ENCODE measurements around the gene UQCRC2.
"Not testable (repeated sequence)": the region's sequence is repeated elsewhere in the genome, so short reads cannot be mapped to it uniquely, and the experiment has no call there.

The UQCRC2 gene

DNA sequence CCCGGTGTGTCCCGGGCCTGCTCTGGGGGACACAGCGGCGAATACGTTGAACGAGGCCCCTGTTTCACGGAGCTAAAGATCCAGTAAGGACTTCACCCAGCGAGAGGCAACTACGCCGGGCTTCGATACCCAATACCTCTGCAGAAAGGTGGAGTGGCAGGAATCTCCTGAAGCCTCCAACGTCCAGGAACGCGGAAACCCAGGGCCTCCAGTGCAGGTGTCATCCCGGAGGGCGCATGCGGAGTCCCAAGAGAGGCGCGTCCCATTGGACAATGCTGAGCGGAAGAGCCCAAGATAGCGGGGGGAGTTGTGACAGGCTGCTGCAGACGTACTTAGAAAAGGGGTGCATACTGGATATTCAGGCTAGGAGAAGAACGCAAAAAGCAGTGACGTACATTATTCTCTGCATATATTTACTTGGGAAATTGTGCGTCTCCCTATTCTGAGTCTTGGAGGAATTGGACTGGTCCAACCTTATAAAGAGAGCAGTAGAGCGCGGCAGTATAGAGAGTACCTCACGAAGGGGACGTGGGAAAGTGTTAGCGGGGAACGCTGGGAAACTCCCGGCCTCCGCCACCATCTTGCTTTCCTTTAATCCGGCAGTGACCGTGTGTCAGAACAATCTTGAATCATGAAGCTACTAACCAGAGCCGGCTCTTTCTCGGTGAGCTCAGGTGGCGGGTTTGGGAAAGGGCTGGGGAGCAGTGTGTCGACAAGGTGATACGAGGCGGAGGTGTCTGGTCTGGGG lies at the start of gene UQCRC2:
Gene UQCRC2 (plus strand): TSS at position 569 of the 748 bp plus-strand sequence. CDS start 63 bp downstream, at position 632.
- DNase-seq (ENCODE audit: low read depth), result peak; percentile 94

GRCh38 chr16:21932650-21933049 lies 20.5 kb upstream of the UQCRC2 start:
- not testable (repeated sequence) for DNase-seq (ENCODE audit: low read depth)

DNA sequence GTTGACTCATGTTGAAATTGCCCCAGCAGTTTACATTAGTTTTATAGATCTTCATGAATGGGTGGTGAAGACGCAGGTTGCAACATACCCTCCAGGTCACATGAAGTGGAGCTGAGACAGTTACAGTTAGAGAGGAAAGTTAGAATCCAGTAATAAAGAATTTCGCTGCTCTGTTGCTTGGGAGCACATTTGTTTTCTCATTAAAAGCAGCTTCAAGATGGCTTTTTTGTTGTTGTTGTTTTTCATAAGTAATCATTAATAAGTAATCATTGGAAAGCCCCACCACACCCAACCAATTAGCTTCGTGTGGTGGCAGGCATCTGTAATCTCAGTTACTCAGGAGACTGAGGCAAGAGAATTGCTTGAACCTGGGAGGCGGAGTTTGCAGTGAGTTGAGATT lies 19.8 kb upstream of the UQCRC2 start:
- DNase-seq (ENCODE audit: low read depth), result not testable (repeated sequence)

DNA sequence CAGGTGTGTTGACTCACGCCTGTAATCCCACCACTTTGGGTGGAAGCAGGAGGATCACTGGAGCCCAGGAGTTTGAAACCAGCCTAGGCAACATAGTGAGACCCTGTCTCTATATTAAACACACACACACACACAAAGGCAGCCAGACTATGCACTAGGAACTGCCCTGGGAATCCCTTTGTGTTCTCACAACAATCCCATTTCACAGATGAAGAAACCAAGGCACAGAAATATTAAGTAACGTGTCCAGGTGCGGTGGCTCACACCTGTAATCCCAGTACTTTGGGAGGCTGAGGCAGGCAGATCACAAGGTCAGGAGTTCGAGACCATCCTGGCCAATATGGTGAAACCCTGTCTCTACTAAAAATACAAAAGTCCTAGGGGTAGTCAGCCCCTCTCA lies 19.4 kb upstream of the UQCRC2 start:
- DNase-seq (ENCODE audit: low read depth), result not testable (repeated sequence)

- DNase-seq (ENCODE audit: low read depth), result not testable (repeated sequence)
These were observed 16.9 kb upstream of the UQCRC2 start for GRCh38 chr16:21936216-21936615.

- DNase-seq (ENCODE audit: low read depth), result no peak
These were observed 15.8 kb upstream of the UQCRC2 start for GRCh38 chr16:21937336-21937829.

GRCh38 chr16:21940570-21940969 lies 12.6 kb upstream of the UQCRC2 start:
- DNase-seq (ENCODE audit: low read depth), result no peak

DNA sequence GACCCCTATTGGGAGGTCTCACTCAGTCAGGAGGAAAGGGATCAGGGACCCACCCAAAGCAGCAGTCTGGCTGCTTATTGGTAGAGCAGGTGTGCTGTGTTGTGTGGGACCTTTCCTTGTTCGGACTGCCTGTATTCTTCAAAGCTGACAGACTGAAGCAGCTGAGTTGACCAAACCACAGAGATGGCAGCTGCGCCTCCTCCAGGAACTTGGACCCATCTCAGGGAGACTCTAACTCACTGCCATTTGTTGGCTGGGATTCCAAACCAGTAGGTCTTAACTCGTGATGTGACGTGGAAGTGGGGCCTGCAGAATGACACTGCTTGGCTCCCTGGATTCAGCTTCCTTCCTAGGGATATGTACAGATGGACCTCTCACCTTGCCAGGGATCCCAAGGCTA lies 9.6 kb upstream of the UQCRC2 start:
- DNase-seq (ENCODE audit: low read depth), result no peak

GRCh38 chr16:21946889-21947635 lies 6.1 kb upstream of the UQCRC2 start:
- no peak for DNase-seq (ENCODE audit: low read depth)

DNA sequence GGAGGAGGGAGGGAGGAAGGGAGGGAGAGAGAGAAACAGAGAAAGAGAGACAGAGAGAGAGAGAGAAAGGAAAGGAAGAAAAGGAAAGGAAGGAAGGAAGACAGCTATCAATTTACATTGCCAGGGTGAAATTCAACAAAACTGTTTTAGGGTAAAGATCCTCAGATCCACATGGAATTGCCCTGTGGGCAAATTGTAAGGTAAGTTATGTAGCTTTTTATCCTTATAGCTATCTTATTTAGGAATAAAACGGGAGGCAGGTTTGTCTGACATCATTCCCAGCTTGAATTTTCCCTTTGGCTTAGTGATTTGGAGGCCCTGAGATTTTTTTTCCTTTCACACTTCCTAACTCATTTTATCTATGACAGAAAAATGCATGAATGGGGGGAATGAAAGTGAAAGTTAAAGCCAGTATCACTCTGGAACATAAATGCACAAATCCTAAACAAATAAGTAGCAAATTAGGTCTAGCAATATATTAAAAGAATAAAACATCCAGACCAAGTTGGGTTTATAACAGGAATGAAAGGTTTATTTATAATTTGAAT lies 3.4 kb upstream of the UQCRC2 start:
- no peak for DNase-seq (ENCODE audit: low read depth)

DNA sequence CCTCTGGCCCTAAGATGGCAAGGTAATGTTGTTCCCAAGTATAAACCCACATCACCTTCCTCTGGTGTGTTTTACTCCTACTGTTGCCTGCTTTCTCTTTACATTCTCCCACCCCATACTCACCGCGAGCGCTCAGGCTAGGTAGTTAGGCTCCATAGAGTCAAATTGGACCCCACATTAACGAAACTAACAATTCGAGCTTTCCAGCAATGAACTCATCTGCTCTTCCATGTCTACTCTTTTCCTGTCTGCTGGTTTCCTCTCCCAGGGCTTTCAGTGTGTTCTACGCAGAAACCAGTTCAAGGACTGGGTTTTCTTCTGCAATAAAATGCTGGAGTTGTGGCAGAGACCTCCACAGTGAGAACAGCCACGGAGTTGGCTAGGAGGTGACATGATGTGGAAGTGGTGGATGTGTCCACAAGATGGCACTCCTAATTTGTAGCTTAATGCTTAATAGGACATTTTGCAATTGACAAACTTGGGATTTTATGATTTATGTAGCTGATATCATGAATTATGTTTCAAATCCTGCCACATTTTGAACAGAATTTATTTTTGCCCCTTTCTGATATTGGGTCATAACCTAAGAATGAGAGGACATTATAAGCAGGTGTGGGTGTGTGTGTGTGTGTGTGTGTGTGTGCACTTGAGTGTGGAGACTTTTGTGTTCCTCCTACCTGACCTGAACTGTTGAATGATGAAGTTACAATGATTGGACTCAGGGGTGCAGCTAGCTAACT lies 2.2 kb upstream of the UQCRC2 start:
- no peak for DNase-seq (ENCODE audit: low read depth)

DNA sequence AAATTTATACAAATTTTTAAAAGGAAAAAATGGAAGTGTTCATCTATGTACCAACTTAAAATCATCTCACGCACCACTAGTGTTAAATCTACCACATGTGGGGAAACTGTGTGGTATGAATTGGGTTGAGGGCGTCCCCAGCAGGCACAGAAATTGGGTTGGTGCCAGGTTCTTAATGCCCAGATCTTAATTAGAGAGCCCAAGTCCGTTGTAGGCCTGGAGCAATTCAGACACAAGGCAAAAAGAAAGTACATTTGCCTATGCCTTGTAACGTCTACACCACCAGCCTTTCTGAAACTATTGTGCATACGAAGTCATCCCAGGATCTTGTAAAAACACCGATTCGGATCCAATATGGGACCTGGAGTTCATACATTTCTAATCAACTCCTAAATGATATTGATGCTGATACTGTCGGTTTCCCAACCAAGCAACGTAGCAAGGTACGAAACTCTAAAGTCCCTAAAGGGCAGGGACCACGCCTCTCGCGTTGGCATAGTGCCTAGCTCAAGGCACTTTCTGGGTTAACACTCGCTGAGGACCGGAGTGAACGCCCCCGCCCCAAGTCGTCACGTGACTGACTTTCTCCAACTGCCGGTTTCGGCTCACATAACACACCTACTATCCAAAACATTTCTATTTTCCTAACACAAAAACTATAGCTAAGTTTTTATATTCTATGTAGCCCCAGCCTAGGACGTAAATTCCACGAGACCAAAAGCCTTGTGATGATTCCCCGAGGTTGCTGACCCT lies 945 bp upstream of the UQCRC2 start:
- DNase-seq (ENCODE audit: low read depth), result peak; percentile 60

DNA sequence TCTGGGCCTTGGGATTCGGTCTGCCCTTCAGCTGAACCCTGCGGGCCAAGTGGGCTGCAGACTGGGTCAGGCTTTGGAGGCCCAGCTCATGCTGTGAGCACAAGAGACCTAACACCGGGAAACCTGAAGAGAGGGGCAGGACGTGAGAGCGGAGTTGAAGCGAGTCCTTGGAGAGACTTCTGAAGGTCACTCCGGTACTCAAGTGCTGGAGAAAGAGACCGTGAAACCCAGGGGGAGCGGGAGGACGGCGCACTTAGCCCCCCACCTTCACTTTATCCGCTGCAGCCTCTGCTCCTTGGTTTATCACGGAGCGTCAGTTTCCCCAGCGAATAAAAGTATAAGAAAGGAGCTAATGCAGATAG lies 361 bp downstream of the UQCRC2 start:
- DNase-seq (ENCODE audit: low read depth), result no peak

DNA sequence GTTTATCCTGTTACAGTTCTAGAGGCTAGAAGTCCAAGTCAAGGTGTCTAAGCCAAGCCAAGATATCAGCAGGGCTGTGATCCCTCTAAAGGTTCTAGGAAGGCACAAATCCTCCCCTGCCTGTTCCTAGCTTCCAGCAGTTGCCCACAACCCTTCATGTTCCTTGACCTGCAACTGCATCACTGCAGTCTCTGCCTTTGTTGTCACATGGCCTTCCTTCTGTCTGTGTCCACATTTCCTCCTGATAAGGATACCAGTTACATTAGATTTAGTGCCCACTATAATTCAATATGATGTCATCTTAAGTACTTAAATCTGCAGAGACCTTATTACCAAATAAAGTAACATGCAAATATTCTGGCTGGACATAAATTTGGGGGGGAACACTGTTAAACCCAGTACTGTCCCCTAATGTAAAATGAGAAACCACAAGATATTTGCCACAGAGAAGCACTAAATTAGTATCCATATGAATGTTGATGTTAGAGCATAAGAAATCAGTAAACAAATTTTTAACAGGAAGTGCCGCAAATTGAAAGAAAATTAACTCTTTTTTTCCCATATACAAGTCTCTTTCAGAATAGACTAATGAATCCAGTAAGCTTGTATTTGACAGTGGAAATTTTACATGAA lies 4.7 kb downstream of the UQCRC2 start:
- no peak for DNase-seq (ENCODE audit: low read depth)

GRCh38 chr16:21959050-21959449 lies 5.9 kb downstream of the UQCRC2 start:
- no peak for DNase-seq (ENCODE audit: low read depth)

GRCh38 chr16:21962475-21962874 lies 9.3 kb downstream of the UQCRC2 start:
- DNase-seq (ENCODE audit: low read depth), result no peak

GRCh38 chr16:21963887-21964286 lies 10.7 kb downstream of the UQCRC2 start:
- DNase-seq (ENCODE audit: low read depth), result no peak

DNA sequence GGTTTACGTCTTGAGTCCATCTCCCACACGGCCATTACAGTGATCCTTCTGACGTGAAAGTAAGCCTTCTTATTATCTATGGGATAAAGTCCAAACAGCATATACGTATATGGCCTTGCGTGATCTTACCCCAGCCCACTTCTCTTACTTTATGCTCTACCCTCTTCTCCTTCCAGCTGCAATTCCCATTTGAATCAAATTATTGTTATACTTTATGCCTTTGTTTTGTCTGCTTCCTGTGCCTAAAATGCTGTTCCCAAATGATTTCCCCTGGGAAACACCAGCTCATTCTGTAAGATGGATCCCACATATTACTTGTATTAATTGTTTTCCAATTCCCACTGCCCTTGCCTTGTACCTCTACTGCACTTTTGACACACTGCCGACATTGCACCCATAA lies 11.2 kb downstream of the UQCRC2 start:
- DNase-seq (ENCODE audit: low read depth), result no peak

DNA sequence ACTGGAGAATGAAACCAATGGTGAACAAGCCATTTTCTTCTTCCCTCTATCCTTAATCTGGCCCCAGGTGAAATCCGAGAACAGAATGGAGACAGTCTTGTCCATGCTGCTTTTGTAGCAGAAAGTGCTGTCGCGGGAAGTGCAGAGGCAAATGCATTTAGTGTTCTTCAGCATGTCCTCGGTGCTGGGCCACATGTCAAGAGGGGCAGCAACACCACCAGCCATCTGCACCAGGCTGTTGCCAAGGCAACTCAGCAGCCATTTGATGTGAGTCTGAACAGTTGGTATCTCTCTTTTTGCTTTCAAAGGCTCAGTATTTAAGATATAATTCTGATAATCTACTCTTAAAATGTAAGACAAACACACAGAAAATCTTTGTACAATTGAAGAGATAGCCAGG lies 18.7 kb downstream of the UQCRC2 start:
- no peak for DNase-seq (ENCODE audit: low read depth)

DNA sequence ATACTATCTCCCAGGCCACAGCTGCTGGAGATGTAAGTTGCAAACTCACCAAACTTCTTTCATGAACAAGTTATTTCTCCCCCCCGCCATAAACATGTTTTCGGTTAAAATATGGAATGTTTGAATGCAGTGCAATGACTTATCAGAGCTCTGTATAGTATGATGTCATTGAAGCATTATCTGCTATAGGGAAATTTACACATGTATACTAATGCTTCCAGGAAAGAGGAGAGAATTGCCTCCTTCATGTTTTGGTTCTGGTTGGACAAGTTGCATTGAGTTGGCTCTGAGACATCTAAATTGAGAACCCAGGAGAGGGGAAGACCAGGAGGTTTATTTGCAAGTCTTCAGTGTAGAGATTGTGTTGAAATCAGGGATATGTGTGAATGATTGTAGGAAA lies 20.8 kb downstream of the UQCRC2 start:
- DNase-seq (ENCODE audit: low read depth), result no peak

- DNase-seq (ENCODE audit: low read depth), result no peak
These were observed 26.9 kb downstream of the UQCRC2 start for GRCh38 chr16:21980032-21980431.

Measured in amniotic epithelial cell (primary cell).